ENCODE results near the gene TRIM3. TPM values are rescaled to one million over a fixed set of nuclear protein-coding genes. Genes with fewer than 3 reads are reported as not detected.

TRIM3 gene
- total RNA-seq, 1 donor from 2014 or later: 27.2 TPM

DNA sequence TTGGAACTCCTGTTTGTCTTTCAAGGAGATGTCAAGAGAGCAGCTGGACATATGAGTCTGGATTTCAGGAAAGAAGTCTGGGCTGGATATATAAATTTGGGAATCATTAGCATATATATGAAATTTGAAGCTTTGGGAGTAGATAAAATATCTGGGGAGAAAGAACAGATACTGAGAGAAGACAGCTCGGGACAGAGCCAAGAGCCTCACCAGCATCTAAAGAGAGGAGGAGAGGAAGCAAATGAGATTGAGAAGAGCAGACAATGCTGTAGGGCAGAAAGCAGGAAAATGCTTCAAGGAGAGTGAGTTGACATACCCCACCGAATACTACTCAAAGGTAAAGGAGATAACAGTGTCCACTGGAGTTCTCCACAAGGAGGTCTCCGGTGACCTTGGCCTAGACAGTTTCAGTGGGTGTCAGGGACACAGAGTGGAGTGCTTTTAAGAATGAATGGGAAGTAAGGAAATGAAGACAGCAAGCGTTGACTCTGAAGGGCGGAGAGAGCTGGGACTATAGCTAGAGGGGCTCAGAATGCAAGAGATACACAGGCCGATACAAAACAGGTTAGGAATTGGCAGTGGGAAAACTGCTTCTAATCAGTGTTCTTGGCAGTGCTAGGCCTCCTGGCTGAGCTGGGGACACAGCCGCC is 55.7 kb downstream of the TRIM3 start:
- TF ChIP-seq, protein P1, sequence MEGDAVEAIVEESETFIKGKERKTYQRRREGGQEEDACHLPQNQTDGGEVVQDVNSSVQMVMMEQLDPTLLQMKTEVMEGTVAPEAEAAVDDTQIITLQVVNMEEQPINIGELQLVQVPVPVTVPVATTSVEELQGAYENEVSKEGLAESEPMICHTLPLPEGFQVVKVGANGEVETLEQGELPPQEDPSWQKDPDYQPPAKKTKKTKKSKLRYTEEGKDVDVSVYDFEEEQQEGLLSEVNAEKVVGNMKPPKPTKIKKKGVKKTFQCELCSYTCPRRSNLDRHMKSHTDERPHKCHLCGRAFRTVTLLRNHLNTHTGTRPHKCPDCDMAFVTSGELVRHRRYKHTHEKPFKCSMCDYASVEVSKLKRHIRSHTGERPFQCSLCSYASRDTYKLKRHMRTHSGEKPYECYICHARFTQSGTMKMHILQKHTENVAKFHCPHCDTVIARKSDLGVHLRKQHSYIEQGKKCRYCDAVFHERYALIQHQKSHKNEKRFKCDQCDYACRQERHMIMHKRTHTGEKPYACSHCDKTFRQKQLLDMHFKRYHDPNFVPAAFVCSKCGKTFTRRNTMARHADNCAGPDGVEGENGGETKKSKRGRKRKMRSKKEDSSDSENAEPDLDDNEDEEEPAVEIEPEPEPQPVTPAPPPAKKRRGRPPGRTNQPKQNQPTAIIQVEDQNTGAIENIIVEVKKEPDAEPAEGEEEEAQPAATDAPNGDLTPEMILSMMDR (IDR thresholded peaks at IDR 0.05): no peak
- Mint-ChIP-seq H3K4me3 (ENCODE audit: unreplicated experiment) (no peak overlapping the region), H3K27me3 (ENCODE audit: low read depth) (no peaks in the 10 kb centered on the region), H3K4me1 (ENCODE audit: low read depth) (peaks cover 6% of the 10 kb centered on the region), H3K9me3 (ENCODE audit: low read depth) (no peaks in the 10 kb centered on the region), H3K27ac (ENCODE audit: unreplicated experiment) (no peak overlapping the region), H3K36me3 (ENCODE audit: low read depth) (no peaks in the 10 kb centered on the region)
- DNase-seq (ENCODE audit: low spot score): no peak

DNA sequence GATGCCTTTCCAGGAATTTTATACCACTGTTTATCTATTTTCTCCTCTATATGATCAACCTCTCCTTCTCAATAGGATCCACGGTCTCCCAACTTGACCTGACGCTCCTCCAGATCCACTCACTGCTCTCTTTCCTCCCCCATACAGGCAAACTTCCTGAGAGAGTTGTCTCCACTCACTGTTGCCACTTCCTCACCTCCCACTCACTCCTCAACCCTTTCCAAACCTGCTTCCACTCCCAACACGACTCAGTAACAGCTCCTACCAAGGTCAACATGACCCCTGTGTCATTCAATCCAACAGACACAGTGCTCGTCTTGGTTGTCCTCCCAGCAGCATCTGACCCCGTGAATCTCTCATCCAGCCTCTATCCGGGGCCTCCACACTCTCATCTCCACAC is 57.9 kb downstream of the TRIM3 start:
- Mint-ChIP-seq H3K27me3 (ENCODE audit: low read depth) (no peaks in the 10 kb centered on the region), H3K4me3 (ENCODE audit: unreplicated experiment) (no peak overlapping the region), H3K4me1 (ENCODE audit: low read depth) (peaks cover 6% of the 10 kb centered on the region), H3K36me3 (ENCODE audit: low read depth) (peaks cover under 1% of the 10 kb centered on the region), H3K9me3 (ENCODE audit: low read depth) (no peaks in the 10 kb centered on the region), H3K27ac (ENCODE audit: unreplicated experiment) (no peak overlapping the region)
- TF ChIP-seq, protein P1 (IDR thresholded peaks at IDR 0.05): no peak
- no peak for DNase-seq (ENCODE audit: low spot score)

DNA sequence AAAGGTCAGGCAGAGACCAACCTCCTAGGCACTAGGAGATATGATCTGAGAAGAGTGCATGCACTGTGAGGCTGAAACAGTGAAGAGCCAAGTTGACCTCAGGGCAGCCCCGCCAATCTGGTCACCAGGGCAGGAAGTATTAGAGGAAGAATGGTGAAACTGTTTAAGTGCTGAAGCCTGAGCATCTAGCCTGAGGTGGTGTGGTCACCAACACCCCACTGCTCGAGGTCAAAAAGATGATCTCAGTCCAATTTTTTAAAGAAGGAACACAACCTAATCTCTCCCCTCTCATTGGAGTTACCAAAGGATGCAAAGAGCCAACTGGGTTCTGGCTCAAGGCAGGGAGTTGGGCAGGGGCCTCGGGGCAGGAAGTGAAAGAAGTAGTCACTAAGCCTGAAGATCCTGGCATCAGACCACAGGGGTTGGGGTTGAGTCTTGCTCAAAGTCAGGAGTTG is 58.8 kb downstream of the TRIM3 start:
- H3K36me3 Mint-ChIP-seq (ENCODE audit: low read depth): peaks cover 4% of the 10 kb centered on the region
- H3K4me1 Mint-ChIP-seq (ENCODE audit: low read depth): peaks cover 5% of the 10 kb centered on the region
- H3K27me3 Mint-ChIP-seq (ENCODE audit: low read depth): no peaks in the 10 kb centered on the region
- DNase-seq (ENCODE audit: low spot score): no peak
- TF ChIP-seq, protein P1 (IDR thresholded peaks at IDR 0.05): no peak
- no peak overlapping the region for H3K27ac Mint-ChIP-seq (ENCODE audit: unreplicated experiment)
- no peak overlapping the region for H3K4me3 Mint-ChIP-seq (ENCODE audit: unreplicated experiment)
- no peaks in the 10 kb centered on the region for H3K9me3 Mint-ChIP-seq (ENCODE audit: low read depth)

DNA sequence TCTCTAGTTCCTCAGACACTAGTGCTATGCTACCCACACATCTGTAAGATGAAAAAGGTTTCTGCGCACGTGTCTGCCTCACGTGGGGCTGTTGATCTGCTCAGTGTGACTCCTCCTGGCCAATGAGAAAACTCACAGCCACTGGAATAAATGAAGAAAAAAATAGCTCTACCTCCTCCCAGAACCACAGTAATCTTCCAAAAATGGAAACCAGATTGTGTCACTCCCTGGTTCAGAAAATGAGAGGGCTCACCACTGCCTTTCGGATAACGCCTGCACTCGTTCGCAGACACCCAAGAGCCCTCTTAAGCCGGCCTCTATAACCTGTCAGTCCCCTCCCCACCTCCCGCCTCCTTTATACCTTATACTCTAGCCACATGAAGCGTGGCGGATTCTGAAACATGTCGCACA is 59.9 kb downstream of the TRIM3 start:
- H3K36me3 Mint-ChIP-seq (ENCODE audit: low read depth): peaks cover 6% of the 10 kb centered on the region
- no peaks in the 10 kb centered on the region for H3K9me3 Mint-ChIP-seq (ENCODE audit: low read depth)
- H3K4me1 Mint-ChIP-seq (ENCODE audit: low read depth): no peaks in the 10 kb centered on the region
- TF ChIP-seq, protein P1 (IDR thresholded peaks at IDR 0.05): no peak
- no peak overlapping the region for H3K4me3 Mint-ChIP-seq (ENCODE audit: unreplicated experiment)
- no peak overlapping the region for H3K27ac Mint-ChIP-seq (ENCODE audit: unreplicated experiment)
- no peak for DNase-seq (ENCODE audit: low spot score)
- H3K27me3 Mint-ChIP-seq (ENCODE audit: low read depth): no peaks in the 10 kb centered on the region

DNA sequence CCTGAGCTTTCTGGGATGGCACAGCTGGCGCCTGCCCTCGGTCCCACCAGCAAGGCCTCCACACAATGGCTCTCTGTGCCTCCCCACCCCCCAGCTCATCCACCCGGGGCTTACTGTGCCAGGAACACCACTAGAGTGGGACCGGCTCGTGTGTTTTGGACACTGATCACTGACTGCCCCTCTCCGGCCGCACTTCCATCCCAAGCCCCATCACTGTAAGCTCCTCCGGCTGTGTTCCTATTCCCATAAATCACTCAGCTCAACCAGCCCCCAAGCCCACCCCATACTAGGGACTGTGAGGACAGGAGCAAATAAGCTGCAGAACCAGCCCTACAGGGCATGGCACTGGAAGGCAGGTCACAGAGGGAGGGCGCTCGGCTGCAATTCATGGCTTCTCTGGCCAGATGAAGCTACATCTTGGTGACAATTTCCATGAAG is 62.1 kb downstream of the TRIM3 start:
- TF ChIP-seq, protein P1 (IDR thresholded peaks at IDR 0.05): no peak
- Mint-ChIP-seq H3K4me1 (ENCODE audit: low read depth) (no peaks in the 10 kb centered on the region), H3K4me3 (ENCODE audit: unreplicated experiment) (no peak overlapping the region), H3K36me3 (ENCODE audit: low read depth) (peaks cover 9% of the 10 kb centered on the region), H3K9me3 (ENCODE audit: low read depth) (no peaks in the 10 kb centered on the region), H3K27ac (ENCODE audit: unreplicated experiment) (no peak overlapping the region), H3K27me3 (ENCODE audit: low read depth) (no peaks in the 10 kb centered on the region)
- DNase-seq (ENCODE audit: low spot score): no peak

All from chondrocyte (in vitro differentiated cells).